Pancreas (tissue), 10 donors: Measurements from ENCODE around the gene VAV1. TPM values are rescaled to one million over a fixed set of nuclear protein-coding genes. Genes with fewer than 3 reads are reported as not detected.
"Not testable (repeated sequence)": the region's sequence is repeated elsewhere in the genome, so short reads cannot be mapped to it uniquely, and the experiment has no call there.

ENCODE experiments used
- ATAC-seq, 4 donors: fragments of 200-7000 bp; cut with Tn5 transposase; one replicate each; pipeline versions ENCODE4 v1.8.0 to v1.9.1; 2020; ENCODE audit warnings: mild to moderate bottlenecking in 4 of 4, moderate library complexity in 4 of 4
- DNase-seq, 6 donors: peaks; one replicate each; pipeline ENCODE4 v3.0.0-alpha.2; 2020
- FAIRE-seq: peaks from 2 replicates; lab custom pipeline; 2012; peaks lifted over from hg19 to GRCh38; lab: Jason Lieb, UNC
- H3K27ac ChIP-seq, 4 donors: fragments of 200-600 bp; sonication (generic); 1 replicate in 3 of 4; 2 replicates in 1 of 4; pipeline versions ENCODE4 v1.5.0 to v1.8.0; 2020
- H3K27me3 ChIP-seq, 4 donors: fragments of 200-600 bp; one replicate each; pipeline ENCODE4 v1.8.0; 2021
- H3K36me3 ChIP-seq, 3 donors: fragments of 200-600 bp; sonication (generic) in 1 of 3; one replicate each; pipeline versions ENCODE4 v1.5.0 to v1.8.0; 2020 to 2021
- H3K4me1 ChIP-seq, 3 donors: fragments of 200-600 bp; one replicate each; pipeline ENCODE4 v1.8.0; 2021
- H3K4me3 ChIP-seq, 4 donors: fragments of 200-600 bp; sonication (generic) in 2 of 4; one replicate each; pipeline versions ENCODE4 v1.5.0 to v1.8.0; 2020 to 2021
- H3K9me3 ChIP-seq, 4 donors: fragments of 200-600 bp; one replicate each; pipeline ENCODE4 v1.8.0; 2021
- WGBS, 2 donors: extraction: QIAGEN DNeasy Blood & Tissue Kit; methylation state at CpG; one replicate each; pipeline ENCODE4 v1.1.7; 2013; 5-methylcytosine and 5-hydroxymethylcytosine counted together
- intact Hi-C, 3 donors: fragments of 100-400 bp; cut with DNase I; formaldehyde crosslinking; loops; one replicate each; pipeline versions ENCODE4 v1.11.1 to v1.14.2; 2022
- polyA plus RNA-seq, 2 donors: library from polyadenylated mRNA; stranded (reverse); fragments of 200-250 nt; gene quantifications; one replicate each; pipeline ENCODE4 v1.2.3, GENCODE V29; 2013
- total RNA-seq, 6 donors: library from RNA; stranded (reverse); fragmentation: NEBNext Ultra II Directional in 4 of 6; extraction: Animal tissue kit (Norgen Biotek cat#: 25700) in 4 of 6; gene quantifications; one replicate each; pipeline versions ENCODE4 v1.2.1 to v1.2.4, GENCODE V29; 2021 to 2023
- TF ChIP-seq, protein P1 (sequence below), 4 donors: fragments of 200-600 bp; sonication (generic) in 3 of 4; IDR thresholded peaks; one replicate each; pipeline versions ENCODE4 v1.5.0 to v1.8.0; 2021; ENCODE audit warnings: antibody characterized with exemption in 4 of 4
- donor health status: healthy with polysubstance abuse.
- donor health status: DM: no; HTN: no; CAD: no; lungs with moderate emphysema.
- donor health status: DM: no; HTN: no; CAD: no.
- donor health status: control.
- donor health status: control.
- donor health status: Bipolar disorder and iron deficiency.
- donor health status: DM: yes; HTN: yes; CAD: no.
- donor health status: DM: no; HTN: no; CAD: no.
- donor health status: DM: no; HTN: no; CAD: no.
- donor health status: DM: yes; HTN: yes; CAD: no.

VAV1 gene
- total and polyA plus RNA-seq, 8 donors: 0.23 to 7.3 (median 1.2) TPM

GRCh38 chr19:6828306-6828697 is 55.8 kb downstream of the VAV1 start:
- H3K4me1 ChIP-seq: no peaks in the 10 kb centered on the region
- H3K27ac ChIP-seq: no peak overlapping the region
- H3K9me3 ChIP-seq: no peaks in the 10 kb centered on the region
- no peak for ATAC-seq
- TF ChIP-seq, protein P1, sequence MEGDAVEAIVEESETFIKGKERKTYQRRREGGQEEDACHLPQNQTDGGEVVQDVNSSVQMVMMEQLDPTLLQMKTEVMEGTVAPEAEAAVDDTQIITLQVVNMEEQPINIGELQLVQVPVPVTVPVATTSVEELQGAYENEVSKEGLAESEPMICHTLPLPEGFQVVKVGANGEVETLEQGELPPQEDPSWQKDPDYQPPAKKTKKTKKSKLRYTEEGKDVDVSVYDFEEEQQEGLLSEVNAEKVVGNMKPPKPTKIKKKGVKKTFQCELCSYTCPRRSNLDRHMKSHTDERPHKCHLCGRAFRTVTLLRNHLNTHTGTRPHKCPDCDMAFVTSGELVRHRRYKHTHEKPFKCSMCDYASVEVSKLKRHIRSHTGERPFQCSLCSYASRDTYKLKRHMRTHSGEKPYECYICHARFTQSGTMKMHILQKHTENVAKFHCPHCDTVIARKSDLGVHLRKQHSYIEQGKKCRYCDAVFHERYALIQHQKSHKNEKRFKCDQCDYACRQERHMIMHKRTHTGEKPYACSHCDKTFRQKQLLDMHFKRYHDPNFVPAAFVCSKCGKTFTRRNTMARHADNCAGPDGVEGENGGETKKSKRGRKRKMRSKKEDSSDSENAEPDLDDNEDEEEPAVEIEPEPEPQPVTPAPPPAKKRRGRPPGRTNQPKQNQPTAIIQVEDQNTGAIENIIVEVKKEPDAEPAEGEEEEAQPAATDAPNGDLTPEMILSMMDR (IDR thresholded peaks at IDR 0.05): no peak
- H3K36me3 ChIP-seq: no peaks in the 10 kb centered on the region
- peaks cover 0 to 4% (median 0%) of the 10 kb centered on the region in 4 donors for H3K27me3 ChIP-seq
- 28 to 32% methylated on average over 14 of the region's 14 CpGs for WGBS, 2 donors
- no peak for FAIRE-seq
- no peak overlapping the region for H3K4me3 ChIP-seq
- no peak for DNase-seq
- intact Hi-C loops: no loop called here

DNA sequence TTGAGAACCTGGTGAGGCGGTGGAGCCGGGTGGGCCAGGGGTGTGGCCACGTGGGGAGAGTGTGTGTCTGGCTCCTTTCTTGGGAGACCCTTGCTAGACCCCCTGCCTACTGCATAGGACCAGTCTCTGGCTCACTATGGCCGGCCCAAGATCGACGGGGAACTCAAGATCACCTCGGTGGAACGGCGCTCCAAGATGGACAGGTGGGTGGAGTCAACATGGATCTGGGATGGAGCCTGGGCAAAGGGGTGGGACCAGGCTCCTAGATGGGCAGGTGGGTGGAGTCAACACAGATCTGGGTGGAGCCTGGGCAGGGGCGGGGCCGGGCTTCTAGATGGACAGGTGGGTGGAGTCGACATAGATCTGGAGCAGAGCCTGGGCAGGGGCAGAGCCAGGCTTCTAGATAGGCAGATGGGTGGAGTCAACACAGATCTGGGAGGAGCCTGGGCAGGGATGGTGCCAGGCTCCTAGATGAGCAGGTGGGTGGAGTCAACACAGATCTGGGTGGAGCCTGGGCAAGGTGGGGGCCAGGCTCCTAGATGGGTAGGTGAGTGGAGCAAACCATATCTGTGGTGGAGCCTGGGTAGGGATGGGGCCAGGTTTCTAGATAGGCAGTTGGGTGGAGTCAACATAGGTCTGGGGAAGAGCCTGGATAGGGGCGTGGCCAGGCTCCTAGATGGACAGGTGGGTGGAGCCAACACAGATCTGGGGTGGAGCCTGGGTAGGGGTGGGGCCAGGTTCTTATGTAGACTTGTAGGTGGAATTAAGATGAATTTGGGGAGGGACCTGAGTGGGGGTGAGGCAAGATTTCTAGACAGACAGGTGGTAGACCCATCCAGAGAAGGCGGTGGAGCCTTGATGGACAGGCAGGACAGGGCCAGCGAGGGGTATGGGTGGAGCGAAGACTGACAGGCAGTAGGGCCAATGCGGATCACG is 56.5 kb downstream of the VAV1 start:
- intact Hi-C loops: no loop called here
- Histone ChIP-seq H3K36me3 (no peaks in the 10 kb centered on the region), H3K4me3 (no peak overlapping the region), H3K27ac (no peak overlapping the region), H3K9me3 (no peaks in the 10 kb centered on the region), H3K27me3 (peaks cover 0 to 4% (median 0%) of the 10 kb centered on the region in 4 donors), H3K4me1 (no peaks in the 10 kb centered on the region)
- DNase-seq (peak in 2 of 6 donors; percentile 4 to 11), ATAC-seq (peak in 2 of 4 donors; percentile 11 to 15), FAIRE-seq (no peak)
- TF ChIP-seq, protein P1 (IDR thresholded peaks at IDR 0.05): no peak
- WGBS, 2 donors: 48 to 54% methylated on average over 18 of the region's 18 CpGs

GRCh38 chr19:6829829-6830228 is 57.3 kb downstream of the VAV1 start:
- WGBS, 2 donors: 70 to 82% methylated on average over 15 of the region's 15 CpGs
- H3K9me3 ChIP-seq, H3K27ac ChIP-seq, ATAC-seq, FAIRE-seq, intact Hi-C loops, DNase-seq, H3K4me1 ChIP-seq, H3K27me3 ChIP-seq, H3K4me3 ChIP-seq, H3K36me3 ChIP-seq: not testable (repeated sequence)

DNA sequence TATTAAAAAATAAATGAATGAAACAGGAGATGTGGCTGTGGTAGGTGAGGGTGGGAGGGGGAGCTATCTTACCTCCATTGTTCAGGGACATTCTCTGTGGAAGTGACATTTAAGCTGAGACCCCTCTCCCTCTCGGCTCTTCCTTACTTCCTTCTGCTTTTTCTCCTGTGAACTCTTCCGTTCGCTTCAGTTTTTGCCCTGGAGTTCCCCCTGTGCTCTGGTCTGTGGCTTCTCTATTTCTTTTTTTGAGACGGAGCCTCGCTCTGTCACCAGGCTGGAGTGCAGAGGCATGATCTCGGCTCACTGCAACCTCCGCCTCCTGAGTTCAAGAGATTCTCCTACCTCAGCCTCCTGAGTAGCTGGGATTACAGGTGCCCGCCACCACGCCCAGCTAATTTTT is 58.6 kb downstream of the VAV1 start:
- WGBS, 2 donors: 60 to 62% methylated on average over 9 of the region's 9 CpGs
- H3K9me3 ChIP-seq, H3K4me1 ChIP-seq, DNase-seq, H3K27ac ChIP-seq, FAIRE-seq, H3K27me3 ChIP-seq, H3K4me3 ChIP-seq, intact Hi-C loops, H3K36me3 ChIP-seq: not testable (repeated sequence)
- ATAC-seq: peak in 1 of 4 donors; percentile 53

GRCh38 chr19:6832412-6832811 is 59.9 kb downstream of the VAV1 start:
- Histone ChIP-seq H3K27ac (no peak overlapping the region), H3K4me1 (no peaks in the 10 kb centered on the region), H3K27me3 (no peaks in the 10 kb centered on the region), H3K9me3 (no peaks in the 10 kb centered on the region), H3K36me3 (no peaks in the 10 kb centered on the region), H3K4me3 (no peak overlapping the region)
- ATAC-seq (no peak), FAIRE-seq (no peak), DNase-seq (no peak)
- TF ChIP-seq, protein P1 (IDR thresholded peaks at IDR 0.05): no peak
- intact Hi-C loops: no loop called here
- WGBS, 2 donors: 57 to 71% methylated on average over 1 of the region's 1 CpG
